Epithelial cell of esophagus (primary cell): ENCODE data around the gene MCRIP2.

Source experiments
- DNase-seq: peaks from one replicate; pipeline ENCODE4 v3.0.0; 2010; ENCODE audit warnings: low read depth
- H3K4me3 ChIP-seq: 2 replicates; pipeline ENCODE4 v1.5.1; 2011; ENCODE audit warnings: mild to moderate bottlenecking, low read length, control low read depth
- TF ChIP-seq, protein P1 (sequence below): IDR thresholded peaks from 2 replicates; pipeline ENCODE4 v1.5.1; 2011; ENCODE audit warnings: low read depth, mild to moderate bottlenecking, low read length, control low read depth, inconsistent platforms; ENCODE audit not compliant: insufficient read depth; ENCODE audit errors: missing control alignments

The MCRIP2 gene

DNA sequence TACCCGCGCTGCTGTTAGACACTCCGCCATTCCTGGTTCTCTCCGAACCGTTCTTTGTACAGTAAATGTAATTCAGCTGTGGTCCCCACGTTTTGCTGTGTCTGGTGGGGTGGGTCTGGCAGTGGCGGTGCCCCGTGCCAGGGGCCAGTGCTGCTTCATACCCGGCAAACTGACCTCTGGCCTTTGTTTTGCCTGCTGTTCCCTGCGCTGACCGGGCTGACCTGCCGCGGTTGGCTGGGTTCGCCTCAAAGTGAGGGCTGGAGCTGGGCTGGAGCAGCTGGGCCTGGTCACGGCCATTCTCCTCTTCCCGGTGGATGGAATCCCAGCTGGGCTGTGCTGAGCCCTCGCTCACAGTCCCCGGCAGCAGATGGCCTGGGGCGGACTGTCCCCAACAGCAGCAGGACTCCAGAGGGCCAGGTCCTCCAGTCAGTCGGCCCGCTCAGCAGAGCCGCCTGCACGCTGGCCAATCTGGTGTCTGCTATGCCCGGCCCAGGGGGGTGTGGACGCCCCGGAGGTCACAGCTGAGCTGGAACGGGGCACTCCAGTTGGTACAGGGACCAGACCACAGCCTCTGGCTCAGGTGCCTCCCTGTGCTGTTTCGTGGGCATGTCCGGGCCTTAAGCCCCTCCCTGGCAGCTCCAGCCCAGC lies 12.3 kb upstream of the MCRIP2 start:
- no peak for DNase-seq
- TF ChIP-seq, protein P1, sequence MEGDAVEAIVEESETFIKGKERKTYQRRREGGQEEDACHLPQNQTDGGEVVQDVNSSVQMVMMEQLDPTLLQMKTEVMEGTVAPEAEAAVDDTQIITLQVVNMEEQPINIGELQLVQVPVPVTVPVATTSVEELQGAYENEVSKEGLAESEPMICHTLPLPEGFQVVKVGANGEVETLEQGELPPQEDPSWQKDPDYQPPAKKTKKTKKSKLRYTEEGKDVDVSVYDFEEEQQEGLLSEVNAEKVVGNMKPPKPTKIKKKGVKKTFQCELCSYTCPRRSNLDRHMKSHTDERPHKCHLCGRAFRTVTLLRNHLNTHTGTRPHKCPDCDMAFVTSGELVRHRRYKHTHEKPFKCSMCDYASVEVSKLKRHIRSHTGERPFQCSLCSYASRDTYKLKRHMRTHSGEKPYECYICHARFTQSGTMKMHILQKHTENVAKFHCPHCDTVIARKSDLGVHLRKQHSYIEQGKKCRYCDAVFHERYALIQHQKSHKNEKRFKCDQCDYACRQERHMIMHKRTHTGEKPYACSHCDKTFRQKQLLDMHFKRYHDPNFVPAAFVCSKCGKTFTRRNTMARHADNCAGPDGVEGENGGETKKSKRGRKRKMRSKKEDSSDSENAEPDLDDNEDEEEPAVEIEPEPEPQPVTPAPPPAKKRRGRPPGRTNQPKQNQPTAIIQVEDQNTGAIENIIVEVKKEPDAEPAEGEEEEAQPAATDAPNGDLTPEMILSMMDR = no peak
- H3K4me3 ChIP-seq = no peak overlapping the region

DNA sequence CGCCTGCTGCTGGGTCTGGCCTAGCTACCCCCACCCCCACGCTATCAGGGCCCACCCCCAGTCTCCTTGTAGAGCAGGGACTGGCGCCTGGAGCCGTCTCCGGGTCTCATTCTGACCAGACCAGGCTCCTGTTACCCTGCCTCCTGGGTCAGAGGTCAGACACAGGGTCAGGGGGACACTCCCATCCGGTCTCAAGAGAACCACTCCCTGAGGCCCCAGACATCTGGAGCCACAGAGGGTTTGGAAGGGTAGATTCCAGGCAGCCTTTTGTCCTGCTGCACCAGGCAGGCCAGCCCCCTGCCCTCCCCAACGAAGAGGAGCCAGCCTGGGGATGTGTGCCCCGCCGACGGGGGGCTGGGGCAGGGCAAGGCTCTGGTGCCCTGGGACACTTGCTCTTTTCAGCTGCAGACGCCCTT lies 11.8 kb upstream of the MCRIP2 start:
- no peak overlapping the region for H3K4me3 ChIP-seq
- no peak for DNase-seq
- TF ChIP-seq, protein P1 = no peak

GRCh38 chr16:630249-630814 lies 11.3 kb upstream of the MCRIP2 start:
- no peak for DNase-seq
- TF ChIP-seq, protein P1 = no peak
- H3K4me3 ChIP-seq = no peak overlapping the region

- DNase-seq = no peak
- TF ChIP-seq, protein P1 = no peak
- no peak within 1 kb of the TSS for H3K4me3 ChIP-seq
Observed at GRCh38 chr16:630815-631405, 10.7 kb upstream of the MCRIP2 start, which contains the start of gene WFIKKN1. Gene WFIKKN1 (plus strand): TSS chr16:630985. CDS start chr16:631254, 269 bp downstream.

GRCh38 chr16:631808-632358 lies 9.7 kb upstream of the MCRIP2 start:
- TF ChIP-seq, protein P1 = no peak
- no peak for DNase-seq
- no peak overlapping the region for H3K4me3 ChIP-seq

- TF ChIP-seq, protein P1 = no peak
- DNase-seq = no peak
- no peak overlapping the region for H3K4me3 ChIP-seq
Observed at GRCh38 chr16:632486-633335, 8.9 kb upstream of the MCRIP2 start.
